OCI-LY7 (cell line): ENCODE results near the gene CTBP1. TPM values are rescaled to one million over a fixed set of nuclear protein-coding genes. Genes with fewer than 3 reads are reported as not detected.

ENCODE experiments used
- BruUV-seq: library from RNA; stranded (reverse); fragments of 400-500 nt; replicated peaks from 2 replicates; lab custom pipeline; 2021; lab: Mats Ljungman, UMichigan
- CTCF ChIA-PET: fragments of 300-600 bp; sonication (Branson Sonifier 250); formaldehyde crosslinking; loops from one replicate; lab custom pipeline; 2022; ENCODE audit warnings: antibody characterized with exemption; ENCODE audit not compliant: unreplicated experiment; lab: Charles Lee
- POLR2A ChIA-PET: fragments of 300-600 bp; sonication (Branson Sonifier 250); formaldehyde crosslinking; loops from one replicate; lab custom pipeline; 2022; ENCODE audit warnings: antibody characterized with exemption; lab: Charles Lee
- DNase-seq: peaks from one replicate; pipeline ENCODE4 v3.0.0-alpha.2; 2015; ENCODE audit warnings: low spot score
- H2AFZ ChIP-seq: fragments of 200-600 bp; sonication (generic), shearing (Covaris generic); 2 replicates; pipeline ENCODE4 v1.6.1; 2014; ENCODE audit warnings: mild to moderate bottlenecking, antibody characterized with exemption, low read length, moderate library complexity
- H3K27ac ChIP-seq: fragments of 200-600 bp; sonication (generic); 2 replicates; pipeline ENCODE4 v1.5.1; 2014; ENCODE audit warnings: mixed run types, low read depth, mild to moderate bottlenecking, moderate library complexity, low read length, inconsistent platforms; ENCODE audit not compliant: poor library complexity, severe bottlenecking
- H3K36me3 ChIP-seq: fragments of 200-600 bp; sonication (generic); 2 replicates; pipeline ENCODE4 v1.6.1; 2014; ENCODE audit warnings: mild to moderate bottlenecking, antibody characterized with exemption, low read length, moderate library complexity, mixed read lengths; ENCODE audit not compliant: insufficient read depth
- H3K4me1 ChIP-seq: fragments of 200-600 bp; sonication (generic); 2 replicates; pipeline ENCODE4 v1.5.1; 2014; ENCODE audit warnings: mild to moderate bottlenecking, low read length; ENCODE audit not compliant: insufficient read depth, poor library complexity, severe bottlenecking
- H3K4me2 ChIP-seq: fragments of 200-600 bp; sonication (generic); 2 replicates; pipeline ENCODE4 v1.6.1; 2014; ENCODE audit warnings: mild to moderate bottlenecking, low read length
- H3K4me3 ChIP-seq: fragments of 200-600 bp; sonication (generic); 2 replicates; pipeline ENCODE4 v1.5.1; 2014; ENCODE audit warnings: mild to moderate bottlenecking, low read depth, low read length; ENCODE audit not compliant: poor library complexity, severe bottlenecking
- H3K79me2 ChIP-seq: fragments of 200-600 bp; sonication (generic); 2 replicates; pipeline ENCODE4 v1.6.1; 2016; ENCODE audit warnings: low read depth, mild to moderate bottlenecking, low read length, moderate library complexity, mixed read lengths; ENCODE audit not compliant: insufficient read depth
- H3K9me2 ChIP-seq: fragments of 200-600 bp; sonication (generic); 2 replicates; pipeline ENCODE4 v1.6.1; 2016; ENCODE audit warnings: mild to moderate bottlenecking, low read length, mixed read lengths; ENCODE audit not compliant: insufficient read depth
- H3K9me3 ChIP-seq: fragments of 200-600 bp; sonication (generic); 2 replicates; pipeline ENCODE4 v1.6.1; 2014; ENCODE audit warnings: mild to moderate bottlenecking, mixed run types, low read length, mixed read lengths
- H4K20me1 ChIP-seq: fragments of 200-600 bp; sonication (generic); 2 replicates; pipeline ENCODE4 v1.6.1; 2014; ENCODE audit warnings: mild to moderate bottlenecking, antibody characterized with exemption, low read length, moderate library complexity, mixed read lengths; ENCODE audit not compliant: insufficient read depth
- EZH2phosphoT487 ChIP-seq: fragments of 200-600 bp; sonication (generic); IDR thresholded peaks from 2 replicates; pipeline ENCODE4 v1.6.1; 2018; ENCODE audit warnings: low read depth, borderline replicate concordance, mild to moderate bottlenecking, mixed run types, antibody characterized with exemption, low read length, moderate library complexity, mixed read lengths
- intact Hi-C: fragments of 100-400 bp; cut with micrococcal nuclease; formaldehyde crosslinking; loops from one replicate; pipeline ENCODE4 v1.10.0; 2022; ENCODE audit not compliant: unreplicated experiment
- total RNA-seq, 2 experiments: library from RNA; depleted of rRNA in 1 of 2; stranded (reverse); fragments of >200 nt in 1 of 2; shearing (Covaris generic) in 1 of 2; gene quantifications; 2 replicates each; pipeline ENCODE4 v1.2.3, GENCODE V29; 2014 to 2022
- TF ChIP-seq, protein P1 (sequence below): fragments of 200-600 bp; sonication (generic); conservative IDR thresholded peaks from 2 replicates; pipeline ENCODE4 v1.5.1; 2014; ENCODE audit warnings: mild to moderate bottlenecking, antibody characterized with exemption, low read length, moderate library complexity, mixed read lengths

Gene CTBP1
- total RNA-seq, 2 experiments from 2014 or later: 238 to 311 TPM

DNA sequence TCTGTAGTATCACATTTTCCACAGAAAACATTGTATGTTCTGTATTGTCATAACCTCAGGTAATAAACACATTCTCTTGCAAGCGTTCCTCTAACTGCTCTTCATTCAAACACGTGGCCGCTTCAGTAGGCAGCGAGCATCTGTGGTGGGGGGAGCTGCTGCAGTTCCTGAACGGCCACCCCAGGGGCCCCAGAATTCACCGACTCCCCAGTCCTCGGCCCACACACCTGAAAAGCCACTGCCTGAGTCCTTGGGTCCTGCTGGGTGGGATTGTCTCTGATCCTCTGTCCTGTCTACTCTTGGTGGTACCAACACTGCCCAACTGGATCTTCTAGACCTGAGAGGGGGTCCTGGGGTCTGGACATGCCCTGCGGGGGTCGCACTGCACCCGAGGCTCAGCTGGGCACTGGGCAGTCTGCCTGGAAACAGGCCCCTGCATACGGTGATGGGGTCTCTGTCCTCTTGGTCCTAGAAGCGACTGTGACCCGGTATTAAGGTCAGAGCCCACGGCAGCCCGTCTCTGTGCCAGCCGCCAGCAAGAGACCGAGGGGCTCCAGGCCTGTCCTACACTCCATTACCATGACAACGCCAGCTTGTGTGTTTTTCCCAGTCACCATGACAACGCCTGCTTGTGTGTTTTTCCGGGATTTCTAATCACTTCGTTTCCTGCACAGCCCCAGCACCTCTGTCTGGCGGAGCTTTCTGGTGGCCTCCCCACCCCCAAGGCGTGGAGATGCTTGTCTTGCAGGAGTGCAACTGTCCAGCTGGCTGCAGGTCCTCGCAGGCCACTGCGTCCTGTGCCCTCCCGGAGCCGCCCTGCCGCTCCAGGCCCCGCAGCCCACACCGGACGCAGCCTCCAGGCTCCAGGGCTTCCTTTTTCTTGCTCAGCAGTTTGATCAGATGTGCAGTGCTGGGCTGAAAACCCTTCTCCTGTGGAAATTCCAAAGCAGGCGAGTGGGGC lies 16.0 kb downstream of the CTBP1 start:
- BruUV-seq: no TSS peak
- H3K4me1 ChIP-seq: no peaks in the 10 kb centered on the region
- no peaks in the 10 kb centered on the region for H3K9me3 ChIP-seq
- H3K79me2 ChIP-seq: no peaks in the 10 kb centered on the region
- no peak for DNase-seq
- H3K4me2 ChIP-seq: no peak overlapping the region
- ChIA-PET CTCF (no interaction called here), POLR2A (no interaction called here)
- peaks cover 97% of the 10 kb centered on the region for H3K36me3 ChIP-seq
- no peaks in the 10 kb centered on the region for H3K9me2 ChIP-seq
- H3K27ac ChIP-seq: no peak overlapping the region
- H4K20me1 ChIP-seq: no peaks in the 10 kb centered on the region
- no peak for TF ChIP-seq EZH2phosphoT487
- TF ChIP-seq, protein P1, sequence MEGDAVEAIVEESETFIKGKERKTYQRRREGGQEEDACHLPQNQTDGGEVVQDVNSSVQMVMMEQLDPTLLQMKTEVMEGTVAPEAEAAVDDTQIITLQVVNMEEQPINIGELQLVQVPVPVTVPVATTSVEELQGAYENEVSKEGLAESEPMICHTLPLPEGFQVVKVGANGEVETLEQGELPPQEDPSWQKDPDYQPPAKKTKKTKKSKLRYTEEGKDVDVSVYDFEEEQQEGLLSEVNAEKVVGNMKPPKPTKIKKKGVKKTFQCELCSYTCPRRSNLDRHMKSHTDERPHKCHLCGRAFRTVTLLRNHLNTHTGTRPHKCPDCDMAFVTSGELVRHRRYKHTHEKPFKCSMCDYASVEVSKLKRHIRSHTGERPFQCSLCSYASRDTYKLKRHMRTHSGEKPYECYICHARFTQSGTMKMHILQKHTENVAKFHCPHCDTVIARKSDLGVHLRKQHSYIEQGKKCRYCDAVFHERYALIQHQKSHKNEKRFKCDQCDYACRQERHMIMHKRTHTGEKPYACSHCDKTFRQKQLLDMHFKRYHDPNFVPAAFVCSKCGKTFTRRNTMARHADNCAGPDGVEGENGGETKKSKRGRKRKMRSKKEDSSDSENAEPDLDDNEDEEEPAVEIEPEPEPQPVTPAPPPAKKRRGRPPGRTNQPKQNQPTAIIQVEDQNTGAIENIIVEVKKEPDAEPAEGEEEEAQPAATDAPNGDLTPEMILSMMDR: no peak
- intact Hi-C loops: no loop called here
- no peak overlapping the region for H2AFZ ChIP-seq
- no peak overlapping the region for H3K4me3 ChIP-seq

DNA sequence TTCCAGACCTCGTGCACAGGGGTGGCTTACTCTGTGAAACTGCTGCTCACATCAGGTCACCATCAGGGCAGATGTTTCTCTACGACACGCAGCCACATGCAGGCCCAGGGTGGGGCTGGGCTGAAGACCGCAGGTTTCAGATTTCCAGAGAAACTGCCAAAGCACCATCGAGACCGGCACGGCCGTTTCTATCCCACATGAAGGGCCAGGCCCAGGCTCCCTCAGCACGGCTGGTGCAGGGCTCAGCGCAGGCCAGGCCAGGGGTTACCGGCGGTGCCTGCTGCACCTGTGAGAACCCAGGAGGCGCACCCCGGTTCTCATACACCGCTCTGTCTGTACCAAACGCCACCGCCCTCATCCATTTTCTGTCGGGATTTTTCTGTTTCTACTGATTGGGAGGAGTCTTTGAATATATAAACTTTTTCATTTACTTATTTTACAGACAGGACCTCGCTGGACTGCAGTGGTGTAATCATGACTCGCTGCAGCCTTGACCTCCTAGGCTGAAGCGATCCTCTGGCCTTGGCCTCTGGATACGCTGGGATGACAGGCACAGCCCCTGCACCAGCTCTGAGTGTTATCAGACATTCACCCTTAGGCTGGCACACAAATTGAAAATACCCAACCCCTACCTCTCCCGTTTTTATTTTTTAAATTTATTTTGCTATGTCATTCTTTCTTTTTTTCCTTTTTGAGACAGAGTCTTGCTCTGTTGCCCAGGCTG lies 17.1 kb downstream of the CTBP1 start:
- no peak for DNase-seq
- Histone ChIP-seq H3K36me3 (peaks cover 98% of the 10 kb centered on the region), H3K9me3 (no peaks in the 10 kb centered on the region), H3K4me3 (no peak overlapping the region), H3K27ac (no peak overlapping the region), H3K4me2 (no peak overlapping the region), H3K79me2 (no peaks in the 10 kb centered on the region), H3K9me2 (no peaks in the 10 kb centered on the region), H2AFZ (no peak overlapping the region), H4K20me1 (no peaks in the 10 kb centered on the region), H3K4me1 (no peaks in the 10 kb centered on the region)
- ChIA-PET CTCF (no interaction called here), POLR2A (no interaction called here)
- no TSS peak for BruUV-seq
- TF ChIP-seq EZH2phosphoT487: no peak
- TF ChIP-seq, protein P1: no peak
- intact Hi-C loops: no loop called here
